HG02870 (cell line): Measurements from ENCODE around the gene TRHDE.

Source experiments
- ATAC-seq: cut with Tn5 transposase; IDR thresholded peaks from one replicate; pipeline ENCODE4 v1.9.1; 2021; ENCODE audit warnings: mild to moderate bottlenecking, moderate library complexity; ENCODE audit not compliant: unreplicated experiment

Gene TRHDE

GRCh38 chr12:72433298-72433697 lies 161.1 kb downstream of the TRHDE start:
- no peak for ATAC-seq

- no peak for ATAC-seq
These were observed 162.8 kb downstream of the TRHDE start for GRCh38 chr12:72434999-72435398.

DNA sequence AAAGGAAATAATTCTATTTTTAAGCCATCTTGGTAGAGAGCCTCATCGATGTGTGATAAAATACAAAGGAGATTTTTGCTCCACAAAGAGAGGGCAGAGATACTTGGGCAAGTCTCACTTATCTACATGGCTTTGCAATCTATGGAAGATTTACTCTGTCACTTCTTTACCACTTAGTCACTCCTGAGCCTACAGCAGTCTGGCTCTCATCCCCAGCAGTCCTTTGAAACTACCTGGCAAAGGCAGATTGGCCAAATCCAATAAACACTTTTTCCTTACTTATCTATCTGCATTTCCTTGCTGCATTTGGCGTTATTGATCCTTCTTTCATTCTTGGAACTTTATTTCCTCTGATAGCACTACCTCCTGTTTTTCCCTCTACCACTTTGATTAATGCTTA lies 170.0 kb downstream of the TRHDE start:
- ATAC-seq, result no peak

- ATAC-seq, result no peak
These were observed 172.0 kb downstream of the TRHDE start for GRCh38 chr12:72444125-72444524.

- no peak for ATAC-seq
These were observed 172.4 kb downstream of the TRHDE start for GRCh38 chr12:72444566-72444965.

DNA sequence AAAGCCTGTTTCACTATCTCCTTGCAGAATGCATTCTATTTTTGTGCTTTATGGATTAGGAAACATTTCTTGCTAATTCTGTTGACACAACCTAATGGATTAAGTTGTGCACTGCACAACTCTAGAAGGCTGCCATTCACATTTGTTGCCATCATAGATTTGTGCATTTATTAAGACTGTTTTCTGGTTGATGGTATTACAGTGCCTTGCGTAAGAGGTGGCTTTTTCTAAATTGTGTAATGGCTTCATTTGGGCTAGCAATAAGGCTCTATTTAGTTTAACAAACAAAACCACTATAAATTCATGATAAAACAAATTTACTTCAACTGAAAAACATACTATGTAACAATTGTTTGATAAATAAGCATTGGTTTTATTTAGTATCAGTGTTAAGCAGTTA lies 175.9 kb downstream of the TRHDE start:
- no peak for ATAC-seq

DNA sequence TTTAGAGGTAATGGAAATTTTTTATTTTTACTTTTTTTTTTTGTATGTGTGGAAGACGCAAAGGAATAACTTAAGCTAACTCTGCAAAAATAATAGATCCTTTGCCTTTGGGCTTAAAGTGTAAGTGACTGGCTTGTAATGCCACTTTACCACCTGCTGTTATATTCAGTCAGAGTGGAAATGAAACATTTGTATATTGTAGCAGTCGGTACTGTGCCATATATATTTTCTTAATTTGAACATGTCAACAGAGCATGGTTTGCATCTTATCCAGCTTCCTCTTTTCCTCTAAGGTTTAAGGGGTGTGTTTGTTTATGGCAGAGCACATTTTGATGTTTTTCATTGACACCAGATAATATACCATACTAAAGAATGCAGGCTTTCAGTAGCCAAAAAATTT lies 176.6 kb downstream of the TRHDE start:
- ATAC-seq, result no peak

DNA sequence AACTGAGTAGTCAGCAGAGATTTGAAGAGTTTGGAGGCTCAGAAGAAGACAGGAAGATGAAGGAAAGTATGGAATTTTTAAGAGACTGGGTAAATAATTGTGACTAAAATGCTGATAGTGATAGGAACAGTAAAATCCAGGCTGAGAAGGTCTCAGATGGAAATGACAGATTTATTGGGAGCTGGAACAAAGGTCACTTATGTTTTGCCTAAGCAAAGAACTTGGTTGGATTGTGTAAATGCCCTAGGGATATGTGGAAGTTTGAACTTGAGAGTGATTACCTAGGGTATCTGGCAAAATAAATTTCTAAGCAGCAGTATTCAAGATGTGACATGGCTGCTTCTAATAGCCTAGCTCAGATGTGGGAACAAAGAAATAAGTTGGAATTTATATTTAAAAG lies 180.9 kb downstream of the TRHDE start:
- ATAC-seq, result no peak

DNA sequence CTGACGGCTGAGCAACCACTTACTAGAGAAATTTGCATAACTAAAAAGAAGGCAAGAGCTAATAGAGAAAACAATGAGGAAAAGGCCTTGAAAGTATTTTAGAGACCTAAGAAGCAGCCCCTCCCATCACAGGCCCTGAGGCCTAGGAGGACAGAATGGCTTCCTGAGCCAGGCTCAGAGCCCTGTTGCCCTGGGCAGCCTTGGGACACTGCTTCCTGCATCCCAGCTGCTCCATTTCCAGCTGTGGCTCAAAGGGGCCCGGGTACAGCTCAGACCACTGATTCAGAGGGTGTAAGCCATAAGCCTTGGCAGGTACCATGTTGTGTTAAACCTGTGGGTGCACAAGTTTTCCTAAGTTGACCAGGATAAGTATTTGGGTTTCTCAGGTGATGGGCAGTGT lies 181.4 kb downstream of the TRHDE start:
- ATAC-seq, result no peak

DNA sequence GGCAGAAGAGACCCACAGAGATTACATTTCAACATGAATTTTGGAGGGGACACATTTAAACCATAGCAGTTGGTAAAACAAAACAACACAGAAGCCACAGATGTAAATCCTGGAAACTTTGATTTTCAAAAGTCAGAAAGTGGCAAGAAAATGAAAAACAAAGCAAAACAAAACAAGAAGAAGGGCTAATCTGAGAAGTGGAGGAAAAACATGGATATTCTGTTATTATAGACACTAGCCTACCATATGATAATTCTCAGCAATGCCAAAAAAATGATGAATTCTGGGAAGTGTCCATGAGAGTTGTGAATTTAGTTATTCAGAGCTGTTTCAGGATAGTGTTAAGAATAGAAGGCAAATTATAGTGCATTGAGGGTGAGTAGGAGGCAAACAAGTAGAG lies 192.3 kb downstream of the TRHDE start:
- ATAC-seq, result no peak

- no peak for ATAC-seq
These were observed 193.0 kb downstream of the TRHDE start for GRCh38 chr12:72465155-72465554.

DNA sequence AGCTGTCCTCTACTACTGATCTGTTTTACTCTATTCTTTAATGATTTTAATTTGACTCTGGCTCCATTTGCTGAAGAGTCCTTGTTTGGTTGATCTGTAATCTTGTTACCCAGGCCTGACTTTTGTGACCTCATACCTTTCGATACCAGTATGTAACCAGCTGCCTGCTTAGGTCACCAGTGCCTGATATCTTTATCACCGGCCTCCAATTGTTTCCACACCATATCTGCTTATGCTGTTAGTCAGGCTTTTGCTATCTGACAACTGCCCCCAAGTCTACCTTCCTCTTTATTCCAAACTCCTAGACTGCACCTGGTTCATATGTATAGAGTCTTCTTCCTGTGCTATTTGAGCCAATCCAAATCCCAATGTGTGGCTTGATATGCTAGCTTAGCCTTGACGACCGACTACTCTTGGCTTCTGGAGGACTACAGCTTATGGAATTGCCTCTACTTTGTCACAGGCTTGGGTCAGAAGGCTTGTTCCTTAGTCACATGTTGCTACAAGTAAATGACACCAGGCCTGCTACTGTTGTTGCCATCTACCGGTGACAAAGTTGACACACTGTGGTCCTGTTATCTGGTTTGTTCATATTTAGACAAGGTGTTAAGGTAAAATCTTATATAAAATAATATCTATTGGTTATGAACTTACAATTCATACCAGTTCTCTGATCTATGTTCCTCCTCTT lies 193.9 kb downstream of the TRHDE start:
- no peak for ATAC-seq

DNA sequence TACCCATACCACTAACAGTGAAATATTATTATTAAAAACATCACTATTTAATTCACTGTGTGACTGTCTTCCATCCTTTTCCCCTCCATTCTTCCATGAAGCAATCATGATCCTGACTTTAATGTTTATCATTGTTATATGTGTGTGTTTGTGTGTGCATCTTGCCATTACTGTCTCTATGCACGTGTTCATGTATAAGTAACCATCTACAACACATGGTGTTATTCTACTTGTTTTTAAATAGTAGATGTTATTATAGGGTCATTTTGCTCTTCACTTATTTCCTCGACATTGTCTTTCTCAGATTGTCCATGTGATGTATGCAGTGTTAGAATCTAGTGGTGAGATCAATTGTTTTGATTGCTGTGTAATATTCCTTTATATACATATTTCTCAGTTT lies 195.8 kb downstream of the TRHDE start:
- ATAC-seq, result no peak

- no peak for ATAC-seq
These were observed 196.3 kb downstream of the TRHDE start for GRCh38 chr12:72468505-72468904.

GRCh38 chr12:72471806-72472205 lies 199.6 kb downstream of the TRHDE start:
- ATAC-seq, result no peak

- ATAC-seq, result no peak
These were observed 200.2 kb downstream of the TRHDE start for GRCh38 chr12:72472350-72472749.

- ATAC-seq, result no peak
These were observed 204.1 kb downstream of the TRHDE start for GRCh38 chr12:72476301-72476700.

- no peak for ATAC-seq
These were observed 213.0 kb downstream of the TRHDE start for GRCh38 chr12:72485017-72485701.

DNA sequence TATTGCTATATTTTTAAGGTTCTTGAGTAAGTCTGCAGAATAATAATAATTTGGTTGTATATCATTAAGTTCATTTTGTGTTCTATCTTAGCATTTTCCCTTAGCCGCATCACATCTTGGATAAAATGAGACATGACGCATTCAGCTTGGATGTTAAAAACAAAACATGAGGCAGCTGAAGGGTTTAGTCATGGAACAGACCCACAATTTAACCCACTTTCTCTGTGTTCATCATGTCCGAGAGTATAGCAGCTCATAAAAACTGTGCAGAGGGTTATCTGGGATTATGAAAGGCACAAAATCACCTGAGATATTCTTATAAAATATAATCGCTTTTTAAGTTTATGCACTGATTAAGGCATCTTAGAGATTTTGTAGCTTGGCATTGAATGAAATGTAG lies 219.3 kb downstream of the TRHDE start:
- no peak for ATAC-seq

- ATAC-seq, result no peak
These were observed 221.2 kb downstream of the TRHDE start for GRCh38 chr12:72493407-72493806.

DNA sequence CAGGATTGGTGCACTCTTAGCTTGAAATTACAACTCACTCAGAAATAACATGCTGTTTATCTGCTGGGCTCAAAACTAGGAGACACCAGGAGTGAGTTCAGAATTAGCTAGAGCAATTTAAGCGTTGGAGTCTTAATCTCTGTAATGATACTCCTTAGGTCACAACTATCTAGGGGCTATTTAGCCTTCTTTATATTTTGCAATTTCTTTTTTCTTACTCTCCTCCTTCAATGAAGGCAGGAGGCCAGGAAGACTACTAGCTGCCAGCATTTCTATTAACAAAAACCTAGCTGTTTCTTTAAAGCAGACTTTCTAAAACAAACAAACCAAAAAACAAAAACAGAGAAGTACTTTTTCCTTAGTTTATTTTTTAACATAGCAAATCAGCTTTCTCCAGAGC lies 226.2 kb downstream of the TRHDE start:
- no peak for ATAC-seq

DNA sequence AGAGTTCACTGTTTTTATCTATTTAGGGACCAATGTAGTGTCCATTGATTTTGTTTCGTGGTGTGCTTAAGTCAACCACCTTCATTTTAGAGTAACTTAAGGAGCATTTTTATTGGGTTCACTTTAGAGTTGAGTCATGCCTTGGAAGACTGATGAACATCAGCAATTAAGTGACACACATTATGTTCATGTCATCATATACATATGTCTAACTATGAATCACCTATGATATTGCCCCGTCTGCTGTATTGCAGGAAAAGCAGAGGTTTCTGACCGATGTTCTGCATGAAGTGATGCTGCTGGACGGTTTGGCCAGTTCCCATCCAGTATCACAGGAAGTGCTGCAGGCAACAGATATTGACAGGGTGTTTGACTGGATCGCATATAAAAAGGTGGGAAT lies 227.1 kb downstream of the TRHDE start:
- ATAC-seq, result no peak

- ATAC-seq, result no peak
These were observed 230.4 kb downstream of the TRHDE start for GRCh38 chr12:72502546-72502945.
